ENCODE measurements around the gene IPO9.

DNA sequence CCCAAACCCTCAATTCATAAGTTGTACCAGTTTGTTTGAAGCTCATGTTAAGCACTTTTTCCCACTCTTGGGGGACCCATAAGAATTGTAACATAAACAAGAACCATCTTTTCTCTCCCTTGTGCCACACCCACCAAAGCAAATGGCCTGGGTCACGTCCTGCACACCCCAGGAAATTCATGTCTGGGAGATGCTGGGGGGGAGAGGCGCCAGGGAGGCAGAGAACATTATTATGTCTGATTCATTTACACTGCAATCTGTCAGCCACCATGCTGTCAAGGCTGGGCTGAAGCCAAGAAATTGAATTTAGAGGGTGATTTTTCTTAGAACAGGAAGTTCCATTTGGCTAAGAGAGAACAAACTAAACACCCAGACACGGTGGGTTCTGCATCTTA is 37.2 kb upstream of the IPO9 start:
- TF ChIP-seq POLR2A (IDR thresholded peaks at IDR 0.05) (no peak), EP300 (IDR thresholded peaks at IDR 0.05) (no peak)
- TF ChIP-seq, protein P1, sequence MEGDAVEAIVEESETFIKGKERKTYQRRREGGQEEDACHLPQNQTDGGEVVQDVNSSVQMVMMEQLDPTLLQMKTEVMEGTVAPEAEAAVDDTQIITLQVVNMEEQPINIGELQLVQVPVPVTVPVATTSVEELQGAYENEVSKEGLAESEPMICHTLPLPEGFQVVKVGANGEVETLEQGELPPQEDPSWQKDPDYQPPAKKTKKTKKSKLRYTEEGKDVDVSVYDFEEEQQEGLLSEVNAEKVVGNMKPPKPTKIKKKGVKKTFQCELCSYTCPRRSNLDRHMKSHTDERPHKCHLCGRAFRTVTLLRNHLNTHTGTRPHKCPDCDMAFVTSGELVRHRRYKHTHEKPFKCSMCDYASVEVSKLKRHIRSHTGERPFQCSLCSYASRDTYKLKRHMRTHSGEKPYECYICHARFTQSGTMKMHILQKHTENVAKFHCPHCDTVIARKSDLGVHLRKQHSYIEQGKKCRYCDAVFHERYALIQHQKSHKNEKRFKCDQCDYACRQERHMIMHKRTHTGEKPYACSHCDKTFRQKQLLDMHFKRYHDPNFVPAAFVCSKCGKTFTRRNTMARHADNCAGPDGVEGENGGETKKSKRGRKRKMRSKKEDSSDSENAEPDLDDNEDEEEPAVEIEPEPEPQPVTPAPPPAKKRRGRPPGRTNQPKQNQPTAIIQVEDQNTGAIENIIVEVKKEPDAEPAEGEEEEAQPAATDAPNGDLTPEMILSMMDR (IDR thresholded peaks at IDR 0.05) = no peak
